AG10803 (cell line): ENCODE results near the gene ZIC1.
A peak's percentile ranks its signal among the peaks of the same experiment; 100 is the strongest.

ENCODE experiments used
- DNase-seq: peaks from one replicate; pipeline ENCODE4 v3.0.0; 2010; ENCODE audit warnings: low read depth
- H3K4me3 ChIP-seq: 2 replicates; pipeline ENCODE4 v1.5.1; 2011; ENCODE audit warnings: mild to moderate bottlenecking, low read length, control low read depth
- CTCF ChIP-seq: conservative IDR thresholded peaks from 2 replicates; pipeline ENCODE4 v1.5.1; 2011; ENCODE audit warnings: mild to moderate bottlenecking, low read length, control low read depth, inconsistent platforms

ZIC1 gene

GRCh38 chr3:147387885-147388699 lies 21.1 kb upstream of the ZIC1 start:
- DNase-seq: no peak
- no peak for TF ChIP-seq CTCF
- H3K4me3 ChIP-seq: no peak overlapping the region

- TF ChIP-seq CTCF: no peak
- no peak overlapping the region for H3K4me3 ChIP-seq
- no peak for DNase-seq
Measured at GRCh38 chr3:147388700-147389580, 20.2 kb upstream of the ZIC1 start.

GRCh38 chr3:147389717-147390116 lies 19.4 kb upstream of the ZIC1 start:
- H3K4me3 ChIP-seq: no peak overlapping the region
- no peak for DNase-seq
- no peak for TF ChIP-seq CTCF

- TF ChIP-seq CTCF: no peak
- no peak for DNase-seq
- H3K4me3 ChIP-seq: no peak overlapping the region
Measured at GRCh38 chr3:147390589-147391569, 18.3 kb upstream of the ZIC1 start.

- DNase-seq: peak; percentile 78
- peak overlapping the region; percentile 64 for H3K4me3 ChIP-seq
- TF ChIP-seq CTCF: peak; percentile 40
Measured at GRCh38 chr3:147391781-147392624, 17.2 kb upstream of the ZIC1 start.

- peak overlapping the region; percentile 64 for H3K4me3 ChIP-seq
- TF ChIP-seq CTCF: no peak
- no peak for DNase-seq
Measured at GRCh38 chr3:147392625-147392946, 16.6 kb upstream of the ZIC1 start.
